Fibroblast of the aortic adventitia (primary cell): ENCODE data around the gene TRIM45. TPM values are rescaled to one million over a fixed set of nuclear protein-coding genes. Genes with fewer than 3 reads are reported as not detected.

Experiments used
- DNase-seq: peaks from one replicate; pipeline ENCODE4 v3.0.0-alpha.2; 2010; ENCODE audit warnings: low read depth
- H3K4me3 ChIP-seq: 2 replicates; pipeline ENCODE4 v1.5.1; 2011; ENCODE audit warnings: low read depth, mild to moderate bottlenecking, control low read depth, low read length, moderate library complexity
- total RNA-seq: library from RNA; depleted of rRNA; stranded (reverse); fragments of >200 nt; gene quantifications from 2 replicates; pipeline ENCODE4 v1.2.3, GENCODE V29; 2012; ENCODE audit warnings: low replicate concordance
- TF ChIP-seq, protein P1 (sequence below): IDR thresholded peaks from 2 replicates; pipeline ENCODE4 v1.5.1; 2011; ENCODE audit warnings: mild to moderate bottlenecking, low read length, control low read depth, inconsistent platforms; ENCODE audit not compliant: insufficient read depth

TRIM45 gene
- total RNA-seq, 1 donor = 3.3 TPM

DNA sequence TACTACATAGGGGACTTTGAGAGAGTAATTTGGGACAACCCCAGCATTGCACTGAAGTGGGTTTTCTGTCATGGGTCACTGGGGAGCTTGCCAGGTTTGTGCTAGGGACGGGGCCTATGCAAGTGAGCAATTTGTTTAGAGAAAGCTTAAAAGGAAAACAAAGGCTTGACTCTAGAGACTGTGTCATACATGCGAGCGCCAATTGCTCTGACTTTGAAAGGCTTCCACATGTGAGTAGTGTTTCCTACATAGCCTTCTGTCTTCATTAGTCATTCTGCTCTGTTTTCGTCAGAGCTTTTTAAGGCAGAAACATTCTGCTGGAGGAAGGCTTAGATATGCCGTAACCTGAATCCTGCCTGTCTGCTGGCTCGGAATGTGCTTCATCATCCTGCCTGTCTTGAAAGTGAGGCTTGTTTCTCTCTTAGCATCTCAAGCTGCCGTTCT lies 28.4 kb downstream of the TRIM45 start:
- DNase-seq = peak; percentile 99
- TF ChIP-seq, protein P1, sequence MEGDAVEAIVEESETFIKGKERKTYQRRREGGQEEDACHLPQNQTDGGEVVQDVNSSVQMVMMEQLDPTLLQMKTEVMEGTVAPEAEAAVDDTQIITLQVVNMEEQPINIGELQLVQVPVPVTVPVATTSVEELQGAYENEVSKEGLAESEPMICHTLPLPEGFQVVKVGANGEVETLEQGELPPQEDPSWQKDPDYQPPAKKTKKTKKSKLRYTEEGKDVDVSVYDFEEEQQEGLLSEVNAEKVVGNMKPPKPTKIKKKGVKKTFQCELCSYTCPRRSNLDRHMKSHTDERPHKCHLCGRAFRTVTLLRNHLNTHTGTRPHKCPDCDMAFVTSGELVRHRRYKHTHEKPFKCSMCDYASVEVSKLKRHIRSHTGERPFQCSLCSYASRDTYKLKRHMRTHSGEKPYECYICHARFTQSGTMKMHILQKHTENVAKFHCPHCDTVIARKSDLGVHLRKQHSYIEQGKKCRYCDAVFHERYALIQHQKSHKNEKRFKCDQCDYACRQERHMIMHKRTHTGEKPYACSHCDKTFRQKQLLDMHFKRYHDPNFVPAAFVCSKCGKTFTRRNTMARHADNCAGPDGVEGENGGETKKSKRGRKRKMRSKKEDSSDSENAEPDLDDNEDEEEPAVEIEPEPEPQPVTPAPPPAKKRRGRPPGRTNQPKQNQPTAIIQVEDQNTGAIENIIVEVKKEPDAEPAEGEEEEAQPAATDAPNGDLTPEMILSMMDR = no peak
- no peak overlapping the region for H3K4me3 ChIP-seq

DNA sequence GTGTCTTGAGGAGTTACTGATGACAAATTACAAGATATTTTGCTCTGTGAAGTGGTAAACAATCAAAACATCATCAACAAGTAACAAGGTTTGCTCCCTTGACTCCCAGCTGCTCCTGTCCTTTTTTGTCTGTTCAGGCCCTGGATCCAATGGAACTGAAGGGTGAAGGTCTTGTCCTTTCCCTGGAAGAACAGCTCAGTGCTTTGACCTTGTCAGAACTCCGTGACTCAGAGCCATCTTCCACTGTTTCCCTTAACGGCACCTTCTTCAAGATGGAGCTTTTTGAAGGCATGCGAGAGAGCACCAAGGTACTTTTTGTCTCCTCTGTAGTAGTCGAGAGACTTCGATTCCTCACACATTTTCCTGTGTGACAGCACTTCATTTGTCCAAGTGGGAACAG lies 29.0 kb downstream of the TRIM45 start:
- DNase-seq = no peak
- H3K4me3 ChIP-seq = no peak overlapping the region
- TF ChIP-seq, protein P1 = no peak

GRCh38 chr1:117089996-117090395 lies 31.6 kb downstream of the TRIM45 start:
- no peak for DNase-seq
- TF ChIP-seq, protein P1 = no peak
- H3K4me3 ChIP-seq = no peak overlapping the region

GRCh38 chr1:117087686-117088085 lies 33.9 kb downstream of the TRIM45 start:
- TF ChIP-seq, protein P1 = no peak
- DNase-seq = no peak
- H3K4me3 ChIP-seq = no peak overlapping the region

DNA sequence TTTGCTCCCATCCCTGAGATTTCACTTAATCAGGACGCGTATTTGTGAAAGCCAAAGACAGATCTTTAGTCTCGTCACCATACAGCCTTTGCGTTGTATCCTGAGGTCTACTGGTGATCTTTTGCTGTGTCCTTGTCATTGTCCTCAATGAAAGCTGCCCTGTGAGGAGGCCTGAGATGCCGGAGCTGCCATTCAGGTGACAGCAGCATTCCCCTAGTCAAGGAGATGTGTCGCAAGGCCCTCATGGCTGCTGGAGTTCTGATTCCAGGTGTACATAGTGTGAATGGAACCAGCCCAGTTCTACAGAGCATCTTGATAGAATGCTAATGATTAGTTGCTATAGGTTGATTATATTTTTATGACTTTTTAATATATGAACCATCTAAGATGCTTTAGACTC lies 37.3 kb downstream of the TRIM45 start:
- no peak overlapping the region for H3K4me3 ChIP-seq
- TF ChIP-seq, protein P1 = no peak
- no peak for DNase-seq

- DNase-seq = no peak
- TF ChIP-seq, protein P1 = no peak
- no peak overlapping the region for H3K4me3 ChIP-seq
Observed at GRCh38 chr1:117079737-117080136, 41.8 kb downstream of the TRIM45 start.

GRCh38 chr1:117077267-117077666 lies 44.3 kb downstream of the TRIM45 start:
- TF ChIP-seq, protein P1 = no peak
- no peak overlapping the region for H3K4me3 ChIP-seq
- peak; percentile 89 for DNase-seq
